MM.1S (cell line): ENCODE results near the gene TMCO4.

Experiments used
- DNase-seq: peaks from one replicate; pipeline ENCODE4 v3.0.0-alpha.2; 2015
- H2AFZ ChIP-seq: fragments of 300-600 bp; sonication (generic); 2 replicates; pipeline ENCODE4 v1.6.0; 2016; ENCODE audit warnings: antibody characterized with exemption, low read length
- H3F3A ChIP-seq: fragments of 300-600 bp; sonication (generic); 2 replicates; pipeline ENCODE4 v1.6.1; 2016; ENCODE audit warnings: mild to moderate bottlenecking, antibody characterized with exemption, low read length, moderate library complexity, mixed read lengths; ENCODE audit not compliant: insufficient read depth
- H3K27ac ChIP-seq: fragments of 300-600 bp; sonication (generic); 2 replicates; pipeline ENCODE4 v1.5.1; 2016; ENCODE audit warnings: mild to moderate bottlenecking, low read length
- H3K27me3 ChIP-seq: fragments of 300-600 bp; sonication (generic); replicated peaks from 2 replicates; pipeline ENCODE4 v1.6.0; 2016; ENCODE audit warnings: low read length; ENCODE audit not compliant: insufficient read depth
- H3K36me3 ChIP-seq: fragments of 300-600 bp; sonication (generic); replicated peaks from 2 replicates; pipeline ENCODE4 v1.6.1; 2016; ENCODE audit warnings: mild to moderate bottlenecking, low read length, mixed read lengths; ENCODE audit not compliant: insufficient read depth
- H3K4me1 ChIP-seq: fragments of 300-600 bp; sonication (generic); 2 replicates; pipeline ENCODE4 v1.6.1; 2016; ENCODE audit warnings: low read length, mixed read lengths
- H3K4me2 ChIP-seq: fragments of 300-600 bp; sonication (generic); 2 replicates; pipeline ENCODE4 v1.6.0; 2016; ENCODE audit warnings: low read depth, low read length
- H3K4me3 ChIP-seq: fragments of 300-600 bp; sonication (generic); 2 replicates; pipeline ENCODE4 v1.5.1; 2016; ENCODE audit warnings: low read length, mixed read lengths
- H3K79me2 ChIP-seq: fragments of 300-600 bp; sonication (generic); 2 replicates; pipeline ENCODE4 v1.6.1; 2016; ENCODE audit warnings: mixed run types, low read length, mixed read lengths
- H3K9ac ChIP-seq: fragments of 300-600 bp; sonication (generic); 2 replicates; pipeline ENCODE4 v1.6.1; 2016; ENCODE audit warnings: low read length, mixed read lengths
- H3K9me2 ChIP-seq: fragments of 300-600 bp; sonication (generic); replicated peaks from 2 replicates; pipeline ENCODE4 v1.6.1; 2016; ENCODE audit warnings: mild to moderate bottlenecking, low read length, mixed read lengths; ENCODE audit not compliant: insufficient read depth
- H3K9me3 ChIP-seq: fragments of 300-600 bp; sonication (generic); replicated peaks from 2 replicates; pipeline ENCODE4 v1.6.1; 2016; ENCODE audit warnings: mild to moderate bottlenecking, low read length, mixed read lengths; ENCODE audit not compliant: insufficient read depth
- H4K20me1 ChIP-seq: fragments of 300-600 bp; sonication (generic); 2 replicates; pipeline ENCODE4 v1.6.1; 2016; ENCODE audit warnings: mild to moderate bottlenecking, low read length, moderate library complexity, mixed read lengths; ENCODE audit not compliant: insufficient read depth
- EZH2 ChIP-seq: fragments of 300-600 bp; sonication (generic); optimal IDR thresholded peaks from 2 replicates; pipeline ENCODE3; 2017; ENCODE audit warnings: low read depth, mild to moderate bottlenecking, antibody characterized with exemption, low read length, mixed read lengths
- EZH2phosphoT487 ChIP-seq: fragments of 300-600 bp; sonication (generic); IDR thresholded peaks from 2 replicates; pipeline ENCODE4 v1.6.1; 2018; ENCODE audit warnings: antibody characterized with exemption, low read length
- TF ChIP-seq, protein P1 (sequence below): fragments of 300-600 bp; sonication (generic); IDR thresholded peaks from 2 replicates; pipeline ENCODE4 v1.5.1; 2016; ENCODE audit warnings: antibody characterized with exemption, low read length, mixed read lengths

Gene TMCO4

GRCh38 chr1:19710825-19711611 lies 88.7 kb downstream of the TMCO4 start:
- Histone ChIP-seq H2AFZ (no peak overlapping the region), H3K4me1 (no peaks in the 10 kb centered on the region), H3K27ac (no peak overlapping the region), H3F3A (no peaks in the 10 kb centered on the region), H3K27me3 (no peaks in the 10 kb centered on the region), H3K9me3 (no peaks in the 10 kb centered on the region), H4K20me1 (no peaks in the 10 kb centered on the region), H3K79me2 (no peaks in the 10 kb centered on the region), H3K9ac (no peak overlapping the region), H3K9me2 (no peaks in the 10 kb centered on the region), H3K36me3 (no peaks in the 10 kb centered on the region), H3K4me3 (no peak overlapping the region), H3K4me2 (no peak overlapping the region)
- TF ChIP-seq, protein P1, sequence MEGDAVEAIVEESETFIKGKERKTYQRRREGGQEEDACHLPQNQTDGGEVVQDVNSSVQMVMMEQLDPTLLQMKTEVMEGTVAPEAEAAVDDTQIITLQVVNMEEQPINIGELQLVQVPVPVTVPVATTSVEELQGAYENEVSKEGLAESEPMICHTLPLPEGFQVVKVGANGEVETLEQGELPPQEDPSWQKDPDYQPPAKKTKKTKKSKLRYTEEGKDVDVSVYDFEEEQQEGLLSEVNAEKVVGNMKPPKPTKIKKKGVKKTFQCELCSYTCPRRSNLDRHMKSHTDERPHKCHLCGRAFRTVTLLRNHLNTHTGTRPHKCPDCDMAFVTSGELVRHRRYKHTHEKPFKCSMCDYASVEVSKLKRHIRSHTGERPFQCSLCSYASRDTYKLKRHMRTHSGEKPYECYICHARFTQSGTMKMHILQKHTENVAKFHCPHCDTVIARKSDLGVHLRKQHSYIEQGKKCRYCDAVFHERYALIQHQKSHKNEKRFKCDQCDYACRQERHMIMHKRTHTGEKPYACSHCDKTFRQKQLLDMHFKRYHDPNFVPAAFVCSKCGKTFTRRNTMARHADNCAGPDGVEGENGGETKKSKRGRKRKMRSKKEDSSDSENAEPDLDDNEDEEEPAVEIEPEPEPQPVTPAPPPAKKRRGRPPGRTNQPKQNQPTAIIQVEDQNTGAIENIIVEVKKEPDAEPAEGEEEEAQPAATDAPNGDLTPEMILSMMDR = no peak
- TF ChIP-seq EZH2 (no peak), EZH2phosphoT487 (no peak)
- no peak for DNase-seq

DNA sequence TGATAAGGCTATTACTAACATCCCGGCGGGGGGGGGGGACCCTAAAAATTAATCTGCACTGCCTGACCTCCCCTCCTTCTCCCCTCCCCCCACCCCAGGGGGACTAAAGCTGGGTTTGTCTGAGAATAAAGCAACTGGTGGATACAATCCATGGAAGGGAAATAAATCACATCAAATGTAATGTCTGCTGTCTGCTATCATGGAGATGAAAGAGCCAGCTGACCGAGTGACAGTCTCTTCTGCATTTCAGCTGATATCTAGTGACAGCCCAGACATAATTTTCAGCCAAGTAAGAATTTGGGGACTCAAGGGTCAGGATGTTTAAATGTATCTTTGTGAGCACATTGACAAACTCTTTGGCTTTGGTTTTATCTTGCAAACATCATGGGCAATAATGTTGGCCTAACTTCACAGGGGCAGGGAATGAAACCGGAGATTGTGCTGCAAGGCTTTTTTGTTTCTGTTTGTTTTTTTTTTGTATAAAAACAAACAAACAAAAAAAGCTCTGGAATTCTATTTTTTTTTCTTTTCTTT lies 90.4 kb downstream of the TMCO4 start:
- H3K4me2 ChIP-seq = no peak overlapping the region
- H3K79me2 ChIP-seq = no peaks in the 10 kb centered on the region
- H3K27me3 ChIP-seq = no peaks in the 10 kb centered on the region
- H3F3A ChIP-seq = no peaks in the 10 kb centered on the region
- H3K9me3 ChIP-seq = no peaks in the 10 kb centered on the region
- no peak for DNase-seq
- H4K20me1 ChIP-seq = no peaks in the 10 kb centered on the region
- TF ChIP-seq EZH2 (no peak), EZH2phosphoT487 (no peak)
- TF ChIP-seq, protein P1 = no peak
- H3K36me3 ChIP-seq = no peaks in the 10 kb centered on the region
- H3K4me1 ChIP-seq = no peaks in the 10 kb centered on the region
- H3K9me2 ChIP-seq = no peaks in the 10 kb centered on the region
- no peak overlapping the region for H3K9ac ChIP-seq
- H3K4me3 ChIP-seq = no peak overlapping the region
- no peak overlapping the region for H3K27ac ChIP-seq
- no peak overlapping the region for H2AFZ ChIP-seq

GRCh38 chr1:19708567-19709110 lies 91.1 kb downstream of the TMCO4 start:
- Histone ChIP-seq H3K79me2 (no peaks in the 10 kb centered on the region), H3K9me3 (no peaks in the 10 kb centered on the region), H3K4me1 (no peaks in the 10 kb centered on the region), H3K4me2 (no peak overlapping the region), H3F3A (no peaks in the 10 kb centered on the region), H3K36me3 (no peaks in the 10 kb centered on the region), H3K9ac (no peak overlapping the region), H3K4me3 (no peak overlapping the region), H3K27ac (no peak overlapping the region), H3K9me2 (no peaks in the 10 kb centered on the region), H4K20me1 (no peaks in the 10 kb centered on the region), H2AFZ (no peak overlapping the region), H3K27me3 (no peaks in the 10 kb centered on the region)
- no peak for DNase-seq
- TF ChIP-seq EZH2 (no peak), EZH2phosphoT487 (no peak)
- TF ChIP-seq, protein P1 = no peak
